HG02623 (cell line): Measurements from ENCODE around the gene YES1.
"Not testable (repeated sequence)": the region's sequence is repeated elsewhere in the genome, so short reads cannot be mapped to it uniquely, and the experiment has no call there.

Experiments used
- ATAC-seq: cut with Tn5 transposase; IDR thresholded peaks from one replicate; pipeline ENCODE4 v1.9.1; 2021; ENCODE audit warnings: moderate library complexity; ENCODE audit not compliant: unreplicated experiment

Gene YES1

GRCh38 chr18:824179-824578 lies 12.1 kb upstream of the YES1 start:
- no peak for ATAC-seq

- ATAC-seq, result no peak
Observed at GRCh38 chr18:820591-821165, 8.6 kb upstream of the YES1 start.

GRCh38 chr18:816869-817268 lies 4.8 kb upstream of the YES1 start:
- ATAC-seq, result no peak

- ATAC-seq, result no peak
Observed at GRCh38 chr18:816088-816653, 4.1 kb upstream of the YES1 start.

GRCh38 chr18:815353-815752 lies 3.3 kb upstream of the YES1 start:
- no peak for ATAC-seq

- no peak for ATAC-seq
Observed at GRCh38 chr18:814300-815084, 2.5 kb upstream of the YES1 start.

GRCh38 chr18:813172-814071 lies 1.4 kb upstream of the YES1 start:
- no peak for ATAC-seq

GRCh38 chr18:812376-813171 lies 532 bp upstream of the YES1 start:
- peak; percentile 25 for ATAC-seq

GRCh38 chr18:811182-811891 lies 705 bp downstream of the YES1 start:
- ATAC-seq, result peak; percentile 9

- ATAC-seq, result no peak
Observed at GRCh38 chr18:809985-810642, 1.9 kb downstream of the YES1 start.

GRCh38 chr18:809228-809627 lies 2.8 kb downstream of the YES1 start:
- not testable (repeated sequence) for ATAC-seq

GRCh38 chr18:808502-808901 lies 3.5 kb downstream of the YES1 start:
- ATAC-seq, result no peak

- no peak for ATAC-seq
Observed at GRCh38 chr18:808086-808485, 4.0 kb downstream of the YES1 start.

- peak; percentile 33 for ATAC-seq
Observed at GRCh38 chr18:805755-806110, 6.3 kb downstream of the YES1 start.

- ATAC-seq, result peak; percentile 50
Observed at GRCh38 chr18:805008-805754, 6.9 kb downstream of the YES1 start.

GRCh38 chr18:801137-801536 lies 10.9 kb downstream of the YES1 start:
- no peak for ATAC-seq

GRCh38 chr18:799943-800342 lies 12.1 kb downstream of the YES1 start:
- ATAC-seq, result no peak

- not testable (repeated sequence) for ATAC-seq
Observed at GRCh38 chr18:795383-795782, 16.7 kb downstream of the YES1 start.

GRCh38 chr18:789397-789796 lies 22.6 kb downstream of the YES1 start:
- no peak for ATAC-seq
